Peyer's patch (tissue), 4 donors: Measurements from ENCODE around the gene PEX11G. TPM values are rescaled to one million over a fixed set of nuclear protein-coding genes. Genes with fewer than 3 reads are reported as not detected.

Experiments
- DNase-seq, 3 donors: peaks; one replicate each; pipeline ENCODE4 v3.0.0-alpha.2; 2017 to 2019
- H3K27ac ChIP-seq, 4 donors: fragments of 200-600 bp; sonication (generic); one replicate each; pipeline ENCODE4 v1.5.1; 2016 to 2019
- H3K27me3 ChIP-seq, 2 donors: fragments of 200-600 bp; sonication (generic); one replicate each; pipeline ENCODE4 v1.5.1; 2019
- H3K36me3 ChIP-seq, 3 donors: fragments of 200-600 bp; sonication (generic); one replicate each; pipeline ENCODE4 v1.5.1; 2016 to 2019
- H3K4me1 ChIP-seq, 4 donors: fragments of 200-600 bp; sonication (generic); one replicate each; pipeline ENCODE4 v1.5.1; 2016 to 2019
- H3K4me3 ChIP-seq, 4 donors: fragments of 200-600 bp; sonication (generic); 1 replicate in 3 of 4; 2 replicates in 1 of 4; pipeline ENCODE4 v1.5.1; 2016 to 2019; ENCODE audit warnings: mild to moderate bottlenecking in 1 of 4
- H3K9me3 ChIP-seq, 4 donors: fragments of 200-600 bp; sonication (generic); one replicate each; pipeline ENCODE4 v1.5.1; 2016 to 2019; ENCODE audit warnings: mild to moderate bottlenecking in 1 of 4
- CTCF ChIP-seq, 6 experiments: fragments of 450-650 bp in 4 of 6; fragments of 200-600 bp in 2 of 6; sonication (generic) in 1 of 6; IDR thresholded peaks; one replicate each; pipeline ENCODE4 v1.5.1; 2017 to 2019; ENCODE audit warnings: antibody characterized with exemption in 6 of 6, mild to moderate bottlenecking in 3 of 6, moderate library complexity in 1 of 6
- POLR2A ChIP-seq, 2 donors: fragments of 450-650 bp; IDR thresholded peaks; one replicate each; pipeline ENCODE4 v1.5.1; 2017; ENCODE audit warnings: antibody characterized with exemption in 2 of 2, mild to moderate bottlenecking in 2 of 2, moderate library complexity in 2 of 2
- total RNA-seq, 4 donors: library from RNA; depleted of rRNA; stranded (reverse); fragments of >200 nt; gene quantifications; one replicate each; pipeline ENCODE4 v1.1.0, GENCODE V29; 2016

PEX11G gene
- total RNA-seq, 4 donors from 2014 or later, result 8.2 to 14.3 (median 10.3) TPM; not detected in 1

- peak in 1 of 3 donors; percentile 48 for DNase-seq
- TF ChIP-seq CTCF (IDR thresholded peaks at IDR 0.05) (no peak), POLR2A (IDR thresholded peaks at IDR 0.05) (no peak)
- H3K27ac ChIP-seq, result no peak overlapping the region
- no peak overlapping the region for H3K4me3 ChIP-seq
- H3K4me1 ChIP-seq, result peaks cover 0 to 15% (median 5%) of the 10 kb centered on the region in 4 donors
- H3K36me3 ChIP-seq, result peaks cover 0 to 48% (median 0%) of the 10 kb centered on the region in 3 donors
- H3K27me3 ChIP-seq, result no peaks in the 10 kb centered on the region
- H3K9me3 ChIP-seq, result no peaks in the 10 kb centered on the region
These were observed 39.3 kb upstream of the PEX11G start for GRCh38 chr19:7528192-7528519.

- peaks cover 0 to 15% (median 8%) of the 10 kb centered on the region in 4 donors for H3K4me1 ChIP-seq
- no peak overlapping the region for H3K27ac ChIP-seq
- peak in 1 of 3 donors; percentile 43 for DNase-seq
- peaks cover 0 to 48% (median 0%) of the 10 kb centered on the region in 3 donors for H3K36me3 ChIP-seq
- no peaks in the 10 kb centered on the region for H3K27me3 ChIP-seq
- no peak overlapping the region for H3K4me3 ChIP-seq
- TF ChIP-seq POLR2A (IDR thresholded peaks at IDR 0.05) (no peak), CTCF (IDR thresholded peaks at IDR 0.05) (no peak)
- no peaks in the 10 kb centered on the region for H3K9me3 ChIP-seq
These were observed 38.8 kb upstream of the PEX11G start for GRCh38 chr19:7527516-7528191.

- no peak for DNase-seq
- Histone ChIP-seq H3K4me3 (no peak overlapping the region), H3K27me3 (no peaks in the 10 kb centered on the region), H3K27ac (no peak overlapping the region), H3K9me3 (no peaks in the 10 kb centered on the region), H3K4me1 (peaks cover 0 to 22% (median 9%) of the 10 kb centered on the region in 4 donors), H3K36me3 (peaks cover 0 to 48% (median 0%) of the 10 kb centered on the region in 3 donors)
- no peak for TF ChIP-seq CTCF (IDR thresholded peaks at IDR 0.05)
- no peak for TF ChIP-seq POLR2A (IDR thresholded peaks at IDR 0.05)
These were observed 37.5 kb upstream of the PEX11G start for GRCh38 chr19:7526059-7526929.

GRCh38 chr19:7524992-7525739 lies 36.3 kb upstream of the PEX11G start:
- TF ChIP-seq POLR2A (IDR thresholded peaks at IDR 0.05) (no peak), CTCF (IDR thresholded peaks at IDR 0.05) (no peak)
- Histone ChIP-seq H3K27ac (no peak overlapping the region), H3K9me3 (no peaks in the 10 kb centered on the region), H3K4me1 (peaks cover 0 to 22% (median 9%) of the 10 kb centered on the region in 4 donors), H3K27me3 (no peaks in the 10 kb centered on the region), H3K4me3 (no peak overlapping the region), H3K36me3 (peaks cover 0 to 43% (median 0%) of the 10 kb centered on the region in 3 donors)
- DNase-seq, result no peak

GRCh38 chr19:7524523-7524922 lies 35.7 kb upstream of the PEX11G start:
- Histone ChIP-seq H3K27ac (no peak overlapping the region), H3K27me3 (no peaks in the 10 kb centered on the region), H3K36me3 (peaks cover 0 to 43% (median 0%) of the 10 kb centered on the region in 3 donors), H3K4me1 (peaks cover 0 to 22% (median 9%) of the 10 kb centered on the region in 4 donors), H3K9me3 (no peaks in the 10 kb centered on the region), H3K4me3 (no peak overlapping the region)
- TF ChIP-seq CTCF (IDR thresholded peaks at IDR 0.05), result no peak
- no peak for TF ChIP-seq POLR2A (IDR thresholded peaks at IDR 0.05)
- DNase-seq, result no peak
